Activated CD8-positive, alpha-beta memory T cell treated with anti-CD3 and anti-CD28 coated beads for 36 hours (primary cell): Measurements from ENCODE around the gene ZDHHC15. TPM values are rescaled to one million over a fixed set of nuclear protein-coding genes. Genes with fewer than 3 reads are reported as not detected.
"Not testable (repeated sequence)": the region's sequence is repeated elsewhere in the genome, so short reads cannot be mapped to it uniquely, and the experiment has no call there.

Experiments used
- CTCF ChIA-PET: fragments of 350-600 bp; sonication (Branson Sonifier 250); formaldehyde crosslinking; loops from one replicate; lab custom pipeline; 2021; ENCODE audit warnings: antibody characterized with exemption; lab: Charles Lee
- POLR2A ChIA-PET: fragments of 350-600 bp; sonication (Branson Sonifier 250); formaldehyde crosslinking; loops from one replicate; lab custom pipeline; 2021; ENCODE audit warnings: antibody characterized with exemption; lab: Charles Lee
- total RNA-seq, 2 experiments: library from RNA; stranded (reverse); gene quantifications; one replicate each; pipeline ENCODE4 v1.2.3, GENCODE V29; 2021

The ZDHHC15 gene, protein sequence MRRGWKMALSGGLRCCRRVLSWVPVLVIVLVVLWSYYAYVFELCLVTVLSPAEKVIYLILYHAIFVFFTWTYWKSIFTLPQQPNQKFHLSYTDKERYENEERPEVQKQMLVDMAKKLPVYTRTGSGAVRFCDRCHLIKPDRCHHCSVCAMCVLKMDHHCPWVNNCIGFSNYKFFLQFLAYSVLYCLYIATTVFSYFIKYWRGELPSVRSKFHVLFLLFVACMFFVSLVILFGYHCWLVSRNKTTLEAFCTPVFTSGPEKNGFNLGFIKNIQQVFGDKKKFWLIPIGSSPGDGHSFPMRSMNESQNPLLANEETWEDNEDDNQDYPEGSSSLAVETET
- under 1 TPM; 0.06 to 0.13 TPM for total RNA-seq

DNA sequence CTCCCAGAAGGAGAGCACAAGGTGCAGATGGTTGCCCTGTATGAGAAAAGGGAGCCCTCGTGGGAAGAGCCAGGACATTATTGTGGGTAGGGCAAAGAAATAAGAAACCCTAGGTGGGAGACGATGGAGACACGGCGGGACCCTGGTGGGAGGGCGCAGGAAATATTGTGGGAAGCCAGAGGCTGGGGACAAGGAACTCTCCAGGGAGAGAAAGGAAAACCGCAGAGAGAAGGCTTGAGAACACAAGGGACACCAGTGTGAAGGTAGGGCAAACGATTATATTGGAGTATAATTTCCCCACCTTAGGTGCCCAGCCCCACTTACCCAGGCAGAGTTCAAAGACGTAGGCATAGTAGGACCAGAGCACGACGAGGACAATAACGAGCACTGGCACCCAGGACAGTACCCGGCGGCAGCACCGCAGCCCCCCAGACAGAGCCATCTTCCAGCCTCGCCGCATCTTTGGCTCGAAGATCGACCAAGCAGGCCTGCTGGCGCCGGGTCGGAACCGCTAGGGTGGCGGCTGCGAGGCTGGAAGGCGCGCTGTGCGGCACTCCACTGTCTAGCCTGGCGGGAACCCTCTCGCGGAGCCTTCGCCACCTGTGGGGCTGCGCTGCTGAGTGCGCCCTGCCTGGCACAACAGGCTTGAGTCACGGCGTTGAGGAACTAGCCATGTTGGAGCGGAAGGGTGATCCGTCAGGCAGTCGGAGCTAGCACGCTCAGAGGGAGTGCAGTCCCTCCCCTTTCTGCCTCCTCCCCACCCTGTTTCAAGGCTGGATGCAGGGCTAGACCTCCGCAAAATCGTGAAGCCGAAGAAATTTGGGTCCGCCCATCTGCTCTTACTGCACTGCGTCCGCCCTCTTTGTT, at the start of gene ZDHHC15:
Gene ZDHHC15 (minus strand): TSS at position 473 of the 867 bp plus-strand sequence. CDS start 13 bp downstream, at position 460.
- CTCF ChIA-PET = no interaction called here
- POLR2A ChIA-PET = no interaction called here

DNA sequence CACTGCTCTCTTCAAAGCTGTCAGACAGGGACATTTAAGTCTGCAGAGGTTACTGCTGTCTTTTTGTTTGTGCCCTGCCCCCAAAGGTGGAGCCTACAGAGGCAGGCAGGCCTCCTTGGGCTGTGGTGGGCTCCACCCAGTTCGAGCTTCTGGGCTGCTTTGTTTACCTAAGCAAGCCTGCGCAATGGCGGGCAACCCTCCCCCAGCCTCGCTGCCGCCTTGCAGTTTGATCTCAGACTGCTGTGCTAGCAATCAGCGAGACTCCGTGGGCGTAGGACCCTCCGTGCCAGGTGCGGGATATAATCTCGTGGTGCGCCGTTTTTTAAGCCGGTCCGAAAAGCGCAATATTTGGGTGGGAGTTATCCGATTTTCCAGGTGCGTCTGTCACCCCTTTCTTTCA, 37.7 kb upstream of the ZDHHC15 start:
- CTCF ChIA-PET, POLR2A ChIA-PET: not testable (repeated sequence)

DNA sequence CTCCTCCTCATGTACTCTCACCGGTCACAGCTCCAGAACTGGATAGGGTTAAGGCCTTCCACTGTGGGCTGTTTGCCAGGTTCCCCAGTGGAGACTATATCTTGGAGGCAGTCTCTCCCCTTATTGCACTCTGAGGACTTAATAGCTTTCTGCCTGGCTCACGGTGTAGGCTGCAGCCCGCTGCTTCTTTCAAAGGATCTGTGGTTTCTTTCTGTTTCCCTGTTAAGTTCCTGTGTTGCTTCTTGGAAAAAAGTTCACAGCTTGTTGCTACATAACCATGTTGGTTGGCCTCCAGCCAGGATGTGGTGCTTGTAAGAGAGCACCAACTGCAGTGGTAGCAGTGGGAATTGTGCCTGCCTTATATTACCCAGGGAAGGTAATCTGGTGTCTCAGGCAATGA, 24.9 kb upstream of the ZDHHC15 start:
- ChIA-PET CTCF (no interaction called here), POLR2A (no interaction called here)

DNA sequence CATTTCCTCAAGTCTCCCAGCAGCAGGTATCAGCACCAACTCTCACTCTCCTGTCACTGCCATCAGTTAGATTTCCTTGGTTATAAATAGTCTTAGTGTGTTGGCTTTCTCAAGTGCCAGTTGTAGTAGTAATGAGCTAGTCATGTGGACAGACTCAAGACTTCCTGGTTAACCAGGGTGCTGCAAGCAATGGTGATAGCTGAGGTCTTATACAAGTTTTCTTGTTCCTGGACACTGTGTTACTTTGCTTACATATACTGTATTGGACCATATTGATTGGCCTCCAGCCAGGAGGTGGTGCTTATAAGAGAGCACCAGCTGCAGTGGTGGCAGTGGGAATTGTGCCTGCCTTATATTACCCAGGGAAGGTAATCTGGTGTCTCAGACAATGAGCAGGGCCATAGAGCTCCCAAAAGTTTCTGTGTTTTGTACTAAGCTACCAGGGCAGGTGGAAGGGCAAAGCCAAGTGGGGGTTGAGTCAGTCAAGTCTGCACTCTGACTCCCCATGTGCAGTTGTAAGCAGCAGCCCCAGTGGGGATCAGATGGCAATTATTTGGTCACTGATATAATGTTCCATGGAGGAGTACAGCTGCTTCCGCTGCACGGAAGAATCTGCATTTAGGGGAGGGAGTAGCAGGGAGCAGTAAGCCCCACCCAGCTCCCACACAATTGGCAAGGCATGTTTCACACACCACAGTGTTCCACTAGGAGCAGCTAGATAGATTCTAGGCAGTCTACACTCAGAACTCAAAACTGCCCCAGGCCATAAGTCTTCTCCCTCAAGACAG, 24.1 kb upstream of the ZDHHC15 start:
- ChIA-PET CTCF (no interaction called here), POLR2A (no interaction called here)

DNA sequence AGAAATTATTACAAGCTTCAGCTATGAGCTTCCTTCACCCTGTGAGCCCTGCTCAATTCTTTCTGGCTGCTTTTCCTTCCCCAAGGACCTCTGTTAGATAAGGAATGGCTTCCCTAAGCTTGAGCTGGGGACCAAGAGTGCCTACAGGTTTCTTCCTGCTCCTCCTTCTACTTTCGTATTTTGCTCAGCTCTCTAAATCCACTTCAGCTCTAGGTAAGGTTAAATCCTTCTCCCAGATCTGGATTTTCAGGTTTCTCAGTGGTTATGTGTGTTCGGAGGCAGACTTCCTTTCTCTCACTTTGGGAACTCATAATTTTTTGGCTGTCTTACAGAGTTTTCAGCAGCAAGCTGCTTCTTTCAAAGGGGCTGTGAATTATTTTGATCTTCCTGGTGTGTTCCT, 21.9 kb upstream of the ZDHHC15 start:
- CTCF ChIA-PET = no interaction called here

DNA sequence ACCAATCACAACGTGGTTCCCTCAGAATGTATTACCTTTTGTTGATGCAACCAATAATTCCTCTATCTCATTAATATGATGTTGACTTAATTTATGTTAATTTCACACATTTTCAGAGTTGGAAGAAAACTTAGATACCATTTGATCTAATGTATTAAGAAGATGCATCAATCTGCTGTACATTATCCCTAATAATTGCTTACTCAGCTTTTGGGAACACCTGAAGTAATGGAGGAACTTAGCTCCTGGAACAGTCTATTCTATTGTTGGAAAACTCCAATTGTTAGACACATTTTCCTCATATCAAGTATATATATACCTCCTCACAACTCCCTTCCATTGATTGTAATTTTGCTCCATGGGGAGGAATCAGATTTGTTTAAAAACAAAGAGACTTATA, 38.9 kb downstream of the ZDHHC15 start:
- POLR2A ChIA-PET = no interaction called here
- CTCF ChIA-PET = no interaction called here

More for the DNA sequence above, 21.9 kb upstream of the ZDHHC15 start:
- POLR2A ChIA-PET = no interaction called here

DNA sequence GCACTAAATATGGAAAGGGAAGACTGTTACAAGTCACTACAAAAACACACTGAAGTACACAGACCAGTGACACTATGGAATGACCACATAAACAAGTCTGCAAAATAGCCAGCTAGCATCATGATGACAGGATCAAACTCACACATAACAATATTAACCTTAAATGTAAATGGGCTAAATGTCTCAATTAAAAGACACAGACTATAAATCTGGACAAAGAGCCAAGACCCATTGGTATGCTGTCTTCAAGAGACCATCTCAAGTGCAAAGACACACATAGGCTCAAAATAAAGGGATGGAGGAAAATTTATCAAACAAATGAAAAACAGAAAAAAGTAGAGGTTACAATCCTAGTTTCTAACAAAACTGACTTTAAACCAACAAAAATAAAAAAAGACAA, 61.1 kb downstream of the ZDHHC15 start:
- CTCF ChIA-PET, POLR2A ChIA-PET: not testable (repeated sequence)

DNA sequence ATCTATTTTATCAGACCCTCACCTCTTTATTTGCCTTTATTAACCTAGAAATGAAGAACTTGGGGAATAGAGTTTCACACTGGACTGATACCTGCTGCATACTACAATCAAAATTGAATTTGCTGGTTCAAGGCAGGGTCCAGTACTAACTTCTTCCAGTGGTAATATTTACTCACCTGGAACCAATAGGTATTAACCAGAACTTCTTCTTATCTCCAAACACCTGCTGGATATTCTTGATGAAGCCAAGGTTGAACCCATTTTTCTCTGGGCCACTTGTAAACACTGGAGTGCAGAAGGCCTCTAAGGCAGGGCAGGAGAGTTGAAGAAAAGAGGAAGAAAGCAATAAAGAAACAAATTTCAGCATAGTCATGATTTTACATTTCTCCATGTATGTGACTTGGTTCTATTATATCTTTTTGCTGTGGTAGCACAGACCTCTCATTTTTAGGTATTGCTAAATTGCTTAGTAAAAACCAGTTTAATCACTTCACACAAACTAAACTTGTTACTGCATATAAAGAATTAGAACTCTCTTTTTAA, 101.1 kb downstream of the ZDHHC15 start:
- POLR2A ChIA-PET = no interaction called here
- CTCF ChIA-PET = no interaction called here

DNA sequence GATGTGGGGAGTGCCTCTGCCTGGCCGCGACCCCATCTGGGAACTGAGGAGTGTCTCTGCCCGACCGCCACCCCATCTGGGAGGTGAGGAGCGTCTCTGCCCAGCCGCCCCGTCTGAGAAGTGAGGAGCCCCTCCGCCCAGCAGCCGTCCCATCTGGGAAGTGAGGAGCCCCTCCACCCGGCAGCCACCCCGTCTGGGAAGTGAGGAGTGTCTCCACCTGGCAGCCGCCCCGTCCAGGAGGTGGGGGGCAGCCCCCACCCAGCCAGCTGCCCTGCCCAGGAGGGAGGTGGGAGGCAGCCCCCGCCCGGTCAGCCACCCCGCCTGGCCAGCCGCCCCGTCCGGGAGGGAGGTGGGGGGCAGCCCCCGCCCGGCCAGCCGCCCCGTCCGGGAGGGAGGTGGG, 115.7 kb downstream of the ZDHHC15 start:
- POLR2A ChIA-PET, CTCF ChIA-PET: not testable (repeated sequence)

DNA sequence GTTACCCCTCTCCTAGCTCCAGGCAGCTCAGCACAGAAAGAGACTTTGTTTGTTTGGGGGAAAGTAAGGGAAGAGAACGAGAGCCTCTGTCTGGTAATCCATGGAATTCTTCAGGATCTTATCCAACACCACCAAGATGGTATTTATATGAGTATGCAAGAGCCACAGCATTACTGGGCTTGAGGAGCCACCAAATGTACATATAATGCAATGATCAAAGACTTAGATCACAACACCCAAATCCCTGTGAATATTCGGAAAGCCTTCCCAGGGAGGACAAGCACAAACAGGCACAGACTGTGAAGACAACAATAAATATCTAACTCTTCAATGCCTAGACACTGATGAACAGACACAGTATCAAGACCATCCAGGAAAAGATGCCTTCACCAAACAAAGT, 132.4 kb downstream of the ZDHHC15 start:
- ChIA-PET CTCF (no interaction called here), POLR2A (no interaction called here)

DNA sequence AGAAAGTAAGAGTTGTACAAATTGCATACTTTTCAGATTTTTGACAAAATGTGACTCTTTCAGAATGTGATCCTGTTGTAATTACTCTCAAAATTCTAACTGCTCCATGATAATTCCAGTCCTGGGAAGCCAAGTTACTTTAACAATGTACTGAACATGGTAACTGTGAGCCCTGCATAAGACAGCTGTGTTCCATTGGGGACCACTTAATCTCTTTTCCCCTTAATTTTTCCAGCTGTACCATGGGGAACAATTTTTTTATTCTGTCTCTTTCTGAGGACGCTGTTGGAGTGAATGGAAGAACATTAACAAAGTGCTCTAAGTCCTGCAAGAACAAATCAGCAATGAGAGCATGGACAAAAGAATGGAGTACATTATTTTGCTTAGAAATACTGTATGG, 153.1 kb downstream of the ZDHHC15 start:
- CTCF ChIA-PET = no interaction called here
- POLR2A ChIA-PET = no interaction called here

DNA sequence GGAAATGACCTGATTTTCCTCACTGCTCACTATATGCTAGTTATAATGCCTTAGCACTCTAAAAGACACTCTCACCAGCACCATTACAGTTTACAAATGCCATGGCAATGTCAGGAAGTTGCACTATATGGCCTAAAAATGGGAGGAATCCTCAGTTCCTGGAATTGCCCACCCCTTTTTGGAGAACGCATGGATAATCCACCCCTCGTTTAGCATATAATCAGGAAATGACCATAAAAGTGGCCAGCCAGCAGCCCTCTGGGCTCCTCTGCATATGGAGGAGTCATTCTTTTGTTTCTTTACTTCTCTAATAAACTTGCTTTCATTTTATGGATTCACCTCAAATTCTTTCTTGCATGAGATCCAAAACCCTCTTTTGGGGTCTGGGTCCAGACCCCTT, 156.0 kb downstream of the ZDHHC15 start:
- ChIA-PET POLR2A (no interaction called here), CTCF (no interaction called here)

DNA sequence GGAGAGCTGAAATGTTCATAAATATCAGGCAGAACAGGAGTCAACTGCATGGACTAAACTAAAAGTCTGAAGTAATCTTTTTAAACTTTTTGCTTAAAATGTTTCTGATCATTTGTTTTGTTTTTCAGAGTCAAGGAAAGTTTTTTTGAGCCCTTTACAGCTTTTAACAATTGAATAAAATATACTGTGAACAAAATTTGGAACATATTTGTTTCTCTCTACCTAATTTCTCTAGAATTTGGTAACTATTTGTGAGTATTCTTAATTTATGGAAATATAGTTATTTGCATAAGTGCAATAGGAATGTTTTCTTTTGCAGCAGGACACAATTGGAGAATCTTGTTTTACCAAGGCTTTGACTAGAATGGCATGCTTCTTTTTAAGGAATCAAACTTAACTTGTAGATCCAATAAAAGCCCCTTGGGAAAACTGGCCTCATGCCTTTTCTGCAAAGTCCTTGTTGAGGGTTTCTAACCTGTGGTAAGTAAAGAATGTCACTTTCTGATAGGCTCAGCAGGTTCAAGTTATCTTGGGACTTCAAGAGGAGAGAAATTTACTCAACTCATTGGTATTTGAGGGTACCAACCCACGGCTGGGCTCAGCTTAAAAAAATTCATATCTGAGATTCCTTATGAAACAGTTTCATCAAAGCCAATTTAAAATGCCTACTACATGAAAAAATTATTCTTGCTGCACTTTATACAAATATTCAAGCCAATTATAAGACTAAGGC, 157.4 kb downstream of the ZDHHC15 start:
- ChIA-PET POLR2A (no interaction called here), CTCF (no interaction called here)

DNA sequence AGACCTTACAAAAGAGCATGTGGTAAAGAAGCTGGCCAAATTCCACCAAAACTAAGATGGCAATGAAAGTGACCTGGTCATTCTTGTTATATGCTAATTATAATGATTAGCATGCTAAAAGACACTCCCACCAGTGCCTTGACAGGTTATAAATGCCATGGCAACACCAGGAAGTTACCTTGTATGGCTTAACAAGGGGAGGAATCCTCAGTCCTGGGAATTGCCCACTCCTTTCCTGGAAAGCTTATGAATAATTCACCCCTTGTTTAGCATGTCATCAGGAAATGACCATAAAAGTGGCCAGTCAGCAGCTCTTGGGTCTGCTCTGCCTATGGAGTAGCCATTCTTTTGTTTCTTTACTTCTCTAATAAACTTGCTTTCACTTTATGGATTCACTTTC, 161.0 kb downstream of the ZDHHC15 start:
- ChIA-PET POLR2A (no interaction called here), CTCF (no interaction called here)

DNA sequence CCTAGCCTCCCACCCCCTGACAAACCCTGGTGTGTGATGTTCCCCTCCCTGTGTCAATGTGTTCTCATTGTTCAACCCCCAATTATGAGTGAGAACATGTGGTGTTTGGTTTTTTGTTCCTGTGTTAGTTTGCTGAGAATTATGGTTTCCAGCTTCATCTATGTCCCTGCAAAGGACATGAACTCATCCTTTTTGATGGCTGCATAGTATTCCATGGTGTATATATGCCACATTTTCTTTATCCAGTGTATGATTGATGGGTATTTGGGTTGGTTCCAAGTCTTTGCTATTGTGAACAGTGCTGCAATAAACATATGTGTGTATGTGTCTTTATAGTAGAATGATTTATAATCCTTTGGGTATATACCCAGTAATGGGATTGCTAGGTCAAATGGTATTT, 174.2 kb downstream of the ZDHHC15 start:
- CTCF ChIA-PET, POLR2A ChIA-PET: not testable (repeated sequence)

DNA sequence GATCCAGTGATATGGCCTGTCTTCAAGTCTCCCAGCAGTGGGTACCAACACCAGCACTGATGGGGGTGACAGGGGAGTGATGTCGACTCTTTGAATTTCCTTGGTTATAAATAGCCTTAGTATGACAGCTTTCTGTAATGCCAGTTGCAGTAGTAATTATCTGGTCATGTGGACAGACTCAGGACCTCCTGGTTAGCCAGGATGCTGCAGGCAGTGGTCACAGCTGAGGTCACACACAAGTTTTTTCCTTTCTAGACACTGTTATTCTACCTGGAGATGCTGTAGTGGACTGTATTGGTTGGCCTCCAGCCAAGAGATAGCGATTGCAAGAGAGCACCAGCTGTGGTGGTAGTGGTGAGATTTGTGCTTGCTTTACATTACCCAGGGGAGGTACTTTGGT, 185.3 kb downstream of the ZDHHC15 start:
- POLR2A ChIA-PET = no interaction called here
- CTCF ChIA-PET = no interaction called here

DNA sequence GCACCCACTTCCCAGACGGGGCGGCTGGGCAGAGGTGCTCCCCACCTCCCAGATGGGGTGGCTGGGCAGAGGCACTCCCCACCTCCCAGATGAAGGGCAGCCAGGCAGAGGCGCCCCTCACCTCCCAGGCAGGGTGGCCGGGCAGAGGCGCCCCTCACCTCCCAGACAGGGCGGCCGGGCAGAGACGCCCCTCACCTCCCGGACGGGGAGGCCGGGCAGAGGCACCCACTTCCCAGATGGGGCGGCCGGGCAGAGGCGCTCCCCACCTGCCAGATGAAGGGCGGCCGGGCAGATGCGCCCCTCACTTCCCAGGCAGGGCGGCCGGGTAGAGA, 187.7 kb downstream of the ZDHHC15 start:
- CTCF ChIA-PET = no interaction called here
- POLR2A ChIA-PET = no interaction called here

DNA sequence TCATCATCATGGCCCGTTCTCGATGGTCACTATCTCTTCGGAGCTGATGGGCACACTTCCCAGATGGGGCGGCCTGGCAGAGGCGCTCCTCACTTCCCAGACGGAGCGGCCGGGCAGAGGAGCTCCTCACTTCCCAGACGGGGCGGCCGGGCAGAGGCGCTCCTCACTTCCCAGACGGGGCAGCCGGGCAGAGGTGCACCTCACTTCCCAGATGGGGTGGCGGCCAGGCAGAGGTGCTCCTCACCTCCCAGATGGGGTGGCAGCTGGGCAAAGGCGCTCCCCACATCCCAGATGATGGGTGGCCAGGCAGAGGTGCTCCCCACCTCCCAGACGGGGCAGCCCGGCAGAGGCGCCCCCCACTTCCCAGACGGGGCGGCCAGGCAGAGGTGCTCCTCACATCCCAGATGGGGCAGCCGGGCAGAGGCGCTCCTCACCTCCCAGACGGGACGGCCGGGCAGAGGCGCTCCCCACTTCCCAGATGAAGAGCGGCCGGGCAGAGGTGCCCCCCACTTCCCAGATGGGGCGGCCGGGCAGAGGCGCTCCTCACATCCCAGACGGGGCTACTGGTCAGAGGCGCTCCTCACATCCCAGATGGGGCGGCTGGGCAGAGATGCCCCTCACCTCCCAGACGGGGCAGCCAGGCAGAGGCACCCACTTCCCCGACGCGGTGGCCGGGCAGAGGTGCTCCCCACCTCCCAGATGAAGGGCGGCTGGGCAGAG, 188.3 kb downstream of the ZDHHC15 start:
- CTCF ChIA-PET, POLR2A ChIA-PET: not testable (repeated sequence)

DNA sequence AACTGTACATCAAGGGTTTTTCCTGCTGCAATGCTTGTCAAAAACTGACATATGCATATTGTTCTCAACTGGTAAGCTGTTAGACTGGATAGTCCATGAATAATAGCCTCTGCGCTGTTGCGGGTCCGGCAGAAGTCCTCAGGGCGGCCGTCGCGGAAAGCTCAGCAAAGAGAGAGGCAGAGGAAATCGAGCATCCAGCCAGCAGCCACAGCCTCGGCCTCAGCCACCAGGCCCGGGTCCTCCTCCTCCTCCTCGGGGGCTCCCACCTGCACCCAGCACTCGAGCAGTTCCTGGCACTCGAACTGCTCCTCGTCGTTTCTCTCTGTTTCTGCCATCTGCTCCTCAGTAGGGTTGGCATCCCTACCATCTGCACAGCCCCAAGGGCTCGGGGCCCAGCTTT, 195.2 kb downstream of the ZDHHC15 start:
- CTCF ChIA-PET = no interaction called here
- POLR2A ChIA-PET = no interaction called here
